H9 (cell line): ENCODE measurements around the gene IL3. TPM values are rescaled to one million over a fixed set of nuclear protein-coding genes. Genes with fewer than 3 reads are reported as not detected.

Experiments
- DNase-seq: peaks from one replicate; pipeline ENCODE4 v3.0.0-alpha.2; 2017
- H2AFZ ChIP-seq: one replicate; pipeline ENCODE4 v1.6.1; 2013; ENCODE audit warnings: mild to moderate bottlenecking, low read length, control low read depth, moderate library complexity
- H2AK5ac ChIP-seq: 2 replicates; pipeline ENCODE4 v1.6.1; 2013; ENCODE audit warnings: low read length, control low read depth, mixed read lengths; ENCODE audit not compliant: insufficient read length
- H2BK120ac ChIP-seq: one replicate; pipeline ENCODE4 v1.6.1; 2013; ENCODE audit warnings: low read depth, mild to moderate bottlenecking, low read length, control low read depth, inconsistent platforms; ENCODE audit not compliant: poor library complexity, severe bottlenecking
- H2BK12ac ChIP-seq: 2 replicates; pipeline ENCODE4 v1.6.1; 2013; ENCODE audit warnings: low read length, control low read depth, mixed read lengths, low read depth; ENCODE audit not compliant: insufficient read length
- H2BK15ac ChIP-seq: 2 replicates; pipeline ENCODE4 v1.6.1; 2013; ENCODE audit warnings: low read depth, low read length, control low read depth
- H2BK20ac ChIP-seq: one replicate; pipeline ENCODE4 v1.6.1; 2013; ENCODE audit warnings: low read depth, mild to moderate bottlenecking, low read length, control low read depth, inconsistent platforms; ENCODE audit not compliant: poor library complexity, severe bottlenecking
- H2BK5ac ChIP-seq: 2 replicates; pipeline ENCODE4 v1.6.1; 2013; ENCODE audit warnings: low read length, control low read depth, mixed read lengths; ENCODE audit not compliant: insufficient read length
- H3K14ac ChIP-seq: 2 replicates; pipeline ENCODE4 v1.6.1; 2013; ENCODE audit warnings: low read length, control low read depth; ENCODE audit not compliant: insufficient read depth
- H3K18ac ChIP-seq: 2 replicates; pipeline ENCODE4 v1.6.1; 2013; ENCODE audit warnings: low read depth, mild to moderate bottlenecking, mixed read lengths, low read length, control low read depth; ENCODE audit not compliant: insufficient read length
- H3K23ac ChIP-seq: 2 replicates; pipeline ENCODE4 v1.6.1; 2013; ENCODE audit warnings: low read length, control low read depth, mixed read lengths, low read depth; ENCODE audit not compliant: insufficient read length
- H3K23me2 ChIP-seq: 2 replicates; pipeline ENCODE4 v1.6.1; 2013; ENCODE audit warnings: low read depth, mild to moderate bottlenecking, mixed read lengths, low read length, control low read depth; ENCODE audit not compliant: insufficient read length, poor library complexity, severe bottlenecking
- H3K27ac ChIP-seq: 2 replicates; pipeline ENCODE4 v1.5.1; 2013; ENCODE audit warnings: low read length, control low read depth, mixed read lengths, low read depth; ENCODE audit not compliant: insufficient read length
- H3K27me3 ChIP-seq: 2 replicates; pipeline ENCODE4 v1.6.1; 2013; ENCODE audit warnings: low read length, control low read depth, inconsistent platforms; ENCODE audit not compliant: insufficient read depth
- H3K4ac ChIP-seq: 2 replicates; pipeline ENCODE4 v1.6.1; 2013; ENCODE audit warnings: low read depth, mild to moderate bottlenecking, control low read depth, inconsistent platforms, low read length, moderate library complexity
- H3K4me1 ChIP-seq: 2 replicates; pipeline ENCODE4 v1.6.1; 2013; ENCODE audit warnings: low read length, control low read depth, inconsistent platforms; ENCODE audit not compliant: insufficient read depth
- H3K4me2 ChIP-seq: 2 replicates; pipeline ENCODE4 v1.6.1; 2013; ENCODE audit warnings: low read length, control low read depth, mixed read lengths; ENCODE audit not compliant: insufficient read length, insufficient read depth
- H3K56ac ChIP-seq: 2 replicates; pipeline ENCODE4 v1.6.1; 2013; ENCODE audit warnings: low read depth, mild to moderate bottlenecking, mixed read lengths, low read length, control low read depth; ENCODE audit not compliant: insufficient read length
- H3K79me1 ChIP-seq: 2 replicates; pipeline ENCODE4 v1.6.1; 2013; ENCODE audit warnings: low read depth, mild to moderate bottlenecking, moderate library complexity, low read length, control low read depth, inconsistent platforms; ENCODE audit not compliant: insufficient read depth, poor library complexity, severe bottlenecking
- H3K79me2 ChIP-seq: 2 replicates; pipeline ENCODE4 v1.6.1; 2013; ENCODE audit warnings: low read length, control low read depth, inconsistent platforms; ENCODE audit not compliant: insufficient read depth
- H3K9ac ChIP-seq: 2 replicates; pipeline ENCODE4 v1.6.1; 2013; ENCODE audit warnings: low read length, control low read depth, mixed read lengths; ENCODE audit not compliant: insufficient read length; ENCODE audit errors: extremely low read depth
- H3K9me3 ChIP-seq: one replicate; pipeline ENCODE4 v1.6.1; 2013; ENCODE audit warnings: low read depth, low read length, inconsistent platforms; ENCODE audit not compliant: control insufficient read depth
- H3T11ph ChIP-seq: one replicate; pipeline ENCODE4 v1.6.1; 2013; ENCODE audit warnings: mild to moderate bottlenecking, low read length, control low read depth, inconsistent platforms
- H4K20me1 ChIP-seq: one replicate; pipeline ENCODE4 v1.6.1; 2013; ENCODE audit not compliant: control insufficient read depth, insufficient read length, insufficient read depth
- H4K5ac ChIP-seq: 2 replicates; pipeline ENCODE4 v1.6.1; 2013; ENCODE audit warnings: low read depth, mild to moderate bottlenecking, mixed read lengths, low read length, control low read depth; ENCODE audit not compliant: insufficient read length
- H4K8ac ChIP-seq: replicated peaks from 2 replicates; pipeline ENCODE4 v1.6.1; 2013; ENCODE audit warnings: low read length, control low read depth, mixed read lengths, low read depth; ENCODE audit not compliant: insufficient read length
- H4K91ac ChIP-seq: 2 replicates; pipeline ENCODE4 v1.6.1; 2013; ENCODE audit warnings: low read depth, mild to moderate bottlenecking, moderate library complexity, mixed read lengths, low read length, control low read depth; ENCODE audit not compliant: insufficient read length
- H3K27ac Mint-ChIP-seq, 3 experiments: 2 replicates in 2 of 3; 3 replicates in 1 of 3; pipeline ENCODE4 v1.8.0; 2020 to 2021; ENCODE audit warnings: mixed read lengths in 3 of 3, mild to moderate bottlenecking in 1 of 3, moderate library complexity in 1 of 3
- H3K27me3 Mint-ChIP-seq: 2 replicates; pipeline ENCODE4 v1.8.0; 2021; ENCODE audit warnings: low read depth, mild to moderate bottlenecking, moderate library complexity, mixed read lengths
- H3K36me3 Mint-ChIP-seq, 3 experiments: 2 replicates in 2 of 3; 3 replicates in 1 of 3; pipeline ENCODE4 v1.8.0; 2020 to 2021; ENCODE audit warnings: low read depth in 3 of 3, mixed read lengths in 3 of 3; ENCODE audit not compliant: insufficient read depth in 1 of 3
- H3K4me1 Mint-ChIP-seq, 2 experiments: 2 replicates each; pipeline ENCODE4 v1.8.0; 2020; ENCODE audit warnings: mixed read lengths in 2 of 2
- H3K4me3 Mint-ChIP-seq, 2 experiments: 2 replicates in 1 of 2; 3 replicates in 1 of 2; pipeline ENCODE4 v1.8.0; 2020 to 2021; ENCODE audit warnings: mild to moderate bottlenecking in 2 of 2, mixed read lengths in 2 of 2, moderate library complexity in 1 of 2
- H3K9me3 Mint-ChIP-seq, 2 experiments: 2 replicates in 1 of 2; 3 replicates in 1 of 2; pipeline ENCODE4 v1.8.0; 2020; ENCODE audit warnings: mild to moderate bottlenecking in 2 of 2, mixed read lengths in 2 of 2, moderate library complexity in 1 of 2
- CTCF ChIP-seq: fragments of 200-600 bp; sonication (generic); conservative IDR thresholded peaks from 3 replicates; pipeline ENCODE4 v1.8.0; 2021; ENCODE audit warnings: antibody characterized with exemption, mild to moderate bottlenecking
- WGBS: extraction: QIAGEN DNeasy Blood & Tissue Kit; methylation state at CpG from one replicate; pipeline ENCODE4 v1.1.7; 2013; ENCODE audit warnings: missing lambda C conversion rate, low lambda C conversion rate, mixed read lengths; ENCODE audit not compliant: insufficient read length; ENCODE audit errors: extremely low coverage; 5-methylcytosine and 5-hydroxymethylcytosine counted together
- total RNA-seq: library from RNA; stranded (reverse); gene quantifications from 2 replicates; pipeline ENCODE4 v1.2.1, GENCODE V29; 2021

The IL3 gene
- total RNA-seq, 1 experiment from 2014 or later = not detected

- H3K56ac ChIP-seq = no peak overlapping the region
- H3K23me2 ChIP-seq = no peaks in the 10 kb centered on the region
- TF ChIP-seq CTCF = no peak
- no peaks in the 10 kb centered on the region for H3K9me3 ChIP-seq
- Mint-ChIP-seq H3K4me3 (no peak overlapping the region), H3K27me3 (no peaks in the 10 kb centered on the region), H3K4me1 (peaks cover 4 to 5% of the 10 kb centered on the region in 2 experiments; a peak in 3 of 4 replicates), H3K27ac (peak overlapping the region in 1 of 3 experiments; percentile 54; a peak in 1 of 7 replicates), H3K36me3 (no peaks in the 10 kb centered on the region), H3K9me3 (no peaks in the 10 kb centered on the region; a peak in 1 of 5 replicates)
- H2BK12ac ChIP-seq = no peak overlapping the region
- no peak overlapping the region for H2AFZ ChIP-seq
- no peak overlapping the region for H2AK5ac ChIP-seq
- no peaks in the 10 kb centered on the region for H3K79me2 ChIP-seq
- WGBS = no CpG with 5 or more reads among the region's 3 CpGs
- no peak overlapping the region for H2BK20ac ChIP-seq
- no peak overlapping the region for H3K18ac ChIP-seq
- H2BK5ac ChIP-seq = no peak overlapping the region
- no peak overlapping the region for H3T11ph ChIP-seq
- H3K4me1 ChIP-seq = no peaks in the 10 kb centered on the region
- H3K79me1 ChIP-seq = no peaks in the 10 kb centered on the region
- H3K27ac ChIP-seq = no peak overlapping the region
- H3K23ac ChIP-seq = no peak overlapping the region
- no peak overlapping the region for H3K4me2 ChIP-seq
- no peak overlapping the region for H3K9ac ChIP-seq
- H2BK15ac ChIP-seq = no peak overlapping the region
- no peak overlapping the region for H4K91ac ChIP-seq
- no peak overlapping the region for H4K5ac ChIP-seq
- no peak overlapping the region; the same call in 1 of the 2 replicates for H3K14ac ChIP-seq
- H3K27me3 ChIP-seq = no peaks in the 10 kb centered on the region
- no peak overlapping the region for H3K4ac ChIP-seq
- no peaks in the 10 kb centered on the region for H4K20me1 ChIP-seq
- no peak for DNase-seq
- no peak overlapping the region for H4K8ac ChIP-seq
- H2BK120ac ChIP-seq = no peak overlapping the region
Observed at GRCh38 chr5:132079619-132080018, 19.2 kb downstream of the IL3 start.
